ENCODE data around the gene MAP3K7. TPM values are rescaled to one million over a fixed set of nuclear protein-coding genes. Genes with fewer than 3 reads are reported as not detected.

The MAP3K7 gene
- total and polyA plus RNA-seq, 2 donors from 2014 or later: 14.8 to 25.7 TPM

DNA sequence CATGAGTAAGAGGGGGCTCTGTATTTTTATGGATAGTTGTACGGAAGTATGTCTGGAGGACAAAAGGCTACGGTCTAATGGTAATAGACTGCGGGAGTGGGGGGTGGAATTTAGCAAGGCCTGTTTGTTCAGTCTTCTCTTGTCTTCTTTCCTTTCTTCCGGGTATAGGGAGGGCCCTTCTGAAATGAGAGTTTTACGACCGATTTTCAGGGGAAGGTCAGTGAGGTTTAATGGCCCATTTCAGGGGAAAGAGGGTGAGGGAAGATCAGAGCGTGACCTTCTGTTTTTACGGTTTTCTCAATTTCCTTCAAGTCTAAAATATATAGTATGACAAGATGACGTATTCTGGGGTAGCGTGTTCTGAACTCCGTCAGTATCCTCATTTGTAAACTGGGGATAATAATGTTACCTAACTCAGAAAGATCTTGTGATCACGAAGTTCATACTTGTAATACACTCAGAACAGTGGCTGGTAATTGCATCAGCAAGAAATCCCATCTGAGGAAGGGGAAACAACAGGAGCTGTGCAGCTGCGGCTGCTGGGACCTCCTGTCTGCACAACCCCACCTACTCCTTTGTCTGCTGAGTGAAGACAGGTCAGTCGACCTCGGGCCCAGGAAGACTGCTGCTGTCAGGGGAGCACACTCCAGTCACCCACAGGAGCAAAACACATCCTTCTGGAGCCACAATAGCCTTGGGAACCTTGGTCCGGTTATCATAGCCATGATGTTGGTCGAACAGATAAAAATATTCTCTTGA is 90.4 kb downstream of the MAP3K7 start:
- FAIRE-seq (no peak), DNase-seq (peak in 4 of 5 donors; percentile 69 to 92 (median 82))

DNA sequence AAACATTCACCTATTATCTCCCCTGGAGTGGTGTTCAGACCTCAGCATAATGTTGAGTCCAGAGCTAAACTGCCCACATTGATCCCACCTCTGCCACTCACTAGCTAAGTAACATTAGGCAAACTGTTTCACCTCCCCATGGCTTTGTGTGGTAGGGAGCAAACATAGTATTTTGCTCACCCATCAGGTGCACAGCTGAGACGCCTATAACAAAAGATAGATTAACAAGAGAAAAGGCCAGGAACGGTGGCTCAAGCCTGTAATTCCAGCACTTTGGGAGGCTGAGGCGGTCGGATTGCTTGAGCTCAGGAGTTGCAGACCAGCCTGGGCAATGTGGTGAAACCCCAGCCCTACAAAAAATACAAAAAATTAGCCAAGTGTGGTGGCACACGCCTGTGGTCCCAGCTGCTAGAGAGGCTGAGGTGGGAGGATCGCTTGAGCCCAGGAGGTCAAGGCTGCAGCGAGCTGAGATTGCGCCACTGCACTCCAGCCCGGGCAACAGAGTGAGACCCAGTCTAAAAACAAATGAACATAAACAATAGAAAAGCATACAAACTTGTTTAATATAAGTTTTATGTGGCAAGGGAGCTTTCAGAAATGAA is 91.6 kb downstream of the MAP3K7 start:
- H3K27ac ChIP-seq (ENCODE audit: low read depth in 2 of 2, low read length in 2 of 2): no peak overlapping the region
- no peak for DNase-seq
- no peaks in the 10 kb centered on the region for H3K4me1 ChIP-seq (ENCODE audit: control insufficient read depth in 2 of 3, insufficient read depth in 2 of 3, low read depth in 1 of 3, low read length in 3 of 3)
- FAIRE-seq: no peak
- H3K27me3 ChIP-seq (ENCODE audit: control insufficient read depth, insufficient read depth, low read length): no peaks in the 10 kb centered on the region
- H3K9ac ChIP-seq (ENCODE audit: low read length in 3 of 3): no peak overlapping the region
- intact Hi-C loops (cut with DNase I): no loop called here
- H3K9me3 ChIP-seq (ENCODE audit: control insufficient read depth in 2 of 3, insufficient read depth in 1 of 3, low read length in 3 of 3): no peaks in the 10 kb centered on the region
- no peak overlapping the region for H3K4me3 ChIP-seq (ENCODE audit: low read length in 3 of 3)
- TF ChIP-seq, protein P1, sequence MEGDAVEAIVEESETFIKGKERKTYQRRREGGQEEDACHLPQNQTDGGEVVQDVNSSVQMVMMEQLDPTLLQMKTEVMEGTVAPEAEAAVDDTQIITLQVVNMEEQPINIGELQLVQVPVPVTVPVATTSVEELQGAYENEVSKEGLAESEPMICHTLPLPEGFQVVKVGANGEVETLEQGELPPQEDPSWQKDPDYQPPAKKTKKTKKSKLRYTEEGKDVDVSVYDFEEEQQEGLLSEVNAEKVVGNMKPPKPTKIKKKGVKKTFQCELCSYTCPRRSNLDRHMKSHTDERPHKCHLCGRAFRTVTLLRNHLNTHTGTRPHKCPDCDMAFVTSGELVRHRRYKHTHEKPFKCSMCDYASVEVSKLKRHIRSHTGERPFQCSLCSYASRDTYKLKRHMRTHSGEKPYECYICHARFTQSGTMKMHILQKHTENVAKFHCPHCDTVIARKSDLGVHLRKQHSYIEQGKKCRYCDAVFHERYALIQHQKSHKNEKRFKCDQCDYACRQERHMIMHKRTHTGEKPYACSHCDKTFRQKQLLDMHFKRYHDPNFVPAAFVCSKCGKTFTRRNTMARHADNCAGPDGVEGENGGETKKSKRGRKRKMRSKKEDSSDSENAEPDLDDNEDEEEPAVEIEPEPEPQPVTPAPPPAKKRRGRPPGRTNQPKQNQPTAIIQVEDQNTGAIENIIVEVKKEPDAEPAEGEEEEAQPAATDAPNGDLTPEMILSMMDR (IDR thresholded peaks at IDR 0.05; ENCODE audit: borderline replicate concordance, extremely low read depth, insufficient read depth): no peak
- no peaks in the 10 kb centered on the region for H3K36me3 ChIP-seq (ENCODE audit: control insufficient read depth in 2 of 3, insufficient read depth in 3 of 3, low read length in 3 of 3)

More for the DNA sequence above, 90.4 kb downstream of the MAP3K7 start:
- Histone ChIP-seq H3K36me3 (ENCODE audit: control insufficient read depth in 2 of 3, insufficient read depth in 3 of 3, low read length in 3 of 3) (no peaks in the 10 kb centered on the region), H3K9ac (ENCODE audit: low read length in 3 of 3) (no peak overlapping the region), H3K27ac (ENCODE audit: low read depth in 2 of 2, low read length in 2 of 2) (no peak overlapping the region), H3K9me3 (ENCODE audit: control insufficient read depth in 2 of 3, insufficient read depth in 1 of 3, low read length in 3 of 3) (no peaks in the 10 kb centered on the region), H3K27me3 (ENCODE audit: control insufficient read depth, insufficient read depth, low read length) (no peaks in the 10 kb centered on the region), H3K4me1 (ENCODE audit: control insufficient read depth in 2 of 3, insufficient read depth in 2 of 3, low read depth in 1 of 3, low read length in 3 of 3) (no peaks in the 10 kb centered on the region), H3K4me3 (ENCODE audit: low read length in 3 of 3) (no peak overlapping the region)
- TF ChIP-seq, protein P1 (IDR thresholded peaks at IDR 0.05; ENCODE audit: borderline replicate concordance, extremely low read depth, insufficient read depth): no peak
- intact Hi-C loops (cut with DNase I): no loop called here

DNA sequence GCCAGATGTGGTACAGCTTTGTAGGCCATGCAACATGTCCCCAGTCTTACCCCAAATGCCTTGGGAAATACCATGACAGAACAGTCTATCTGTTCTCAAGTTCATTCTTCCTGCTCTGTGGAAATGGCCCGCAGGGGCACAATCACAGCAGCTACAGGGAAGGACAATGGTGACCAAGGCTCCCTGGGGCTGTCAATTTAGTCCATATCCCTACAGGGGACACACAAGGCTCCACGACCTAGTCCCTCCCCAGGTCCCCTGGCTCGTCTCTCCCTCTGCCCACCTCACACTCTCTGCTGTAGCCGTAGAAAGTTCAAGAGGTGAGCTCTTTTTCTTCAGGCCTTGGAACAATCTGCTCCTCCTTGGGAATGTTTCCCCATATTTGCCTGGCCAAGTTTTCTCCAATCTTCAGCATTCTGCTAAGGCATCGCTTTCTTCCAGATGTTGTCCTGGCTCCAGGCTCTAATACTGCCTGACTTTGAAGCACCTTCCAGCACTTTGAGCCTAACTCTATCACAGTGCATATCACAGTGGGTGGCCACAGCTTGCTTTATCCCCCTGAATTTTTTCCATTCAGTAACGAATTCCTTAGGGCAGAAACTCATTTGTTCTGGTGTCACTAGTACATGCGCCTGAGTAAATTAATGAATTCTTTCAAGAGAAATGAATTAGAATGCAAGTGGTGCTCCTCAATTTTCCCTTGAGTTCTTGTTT is 92.6 kb downstream of the MAP3K7 start:
- TF ChIP-seq, protein P1 (IDR thresholded peaks at IDR 0.05; ENCODE audit: borderline replicate concordance, extremely low read depth, insufficient read depth): no peak

More for the DNA sequence above, 92.6 kb downstream of the MAP3K7 start:
- DNase-seq (peak in 1 of 5 donors; percentile 52), FAIRE-seq (no peak)
- intact Hi-C loops (cut with DNase I): no loop called here
- Histone ChIP-seq H3K9me3 (ENCODE audit: control insufficient read depth in 2 of 3, insufficient read depth in 1 of 3, low read length in 3 of 3) (no peaks in the 10 kb centered on the region), H3K27me3 (ENCODE audit: control insufficient read depth, insufficient read depth, low read length) (no peaks in the 10 kb centered on the region), H3K9ac (ENCODE audit: low read length in 3 of 3) (no peak overlapping the region), H3K36me3 (ENCODE audit: control insufficient read depth in 2 of 3, insufficient read depth in 3 of 3, low read length in 3 of 3) (no peaks in the 10 kb centered on the region), H3K4me3 (ENCODE audit: low read length in 3 of 3) (no peak overlapping the region), H3K27ac (ENCODE audit: low read depth in 2 of 2, low read length in 2 of 2) (no peak overlapping the region), H3K4me1 (ENCODE audit: control insufficient read depth in 2 of 3, insufficient read depth in 2 of 3, low read depth in 1 of 3, low read length in 3 of 3) (no peaks in the 10 kb centered on the region)

Measured in kidney (tissue), 14 donors.